Neural cell (in vitro differentiated cells): Measurements from ENCODE around the gene CABP1.

Source experiments
- EP300 ChIP-seq: fragments of 450-650 bp; conservative IDR thresholded peaks from 2 replicates; pipeline ENCODE4 v1.6.1; 2014; ENCODE audit warnings: antibody characterized with exemption, mild to moderate bottlenecking, moderate library complexity; ENCODE audit not compliant: poor library complexity, severe bottlenecking
- EZH2 ChIP-seq: fragments of 200-600, 300-800 bp; shearing (Covaris generic), sonication (generic); IDR thresholded peaks from 2 replicates; pipeline ENCODE4 v1.6.1; 2014; ENCODE audit warnings: antibody characterized with exemption, low read length, borderline replicate concordance, mild to moderate bottlenecking; ENCODE audit not compliant: insufficient read depth, poor library complexity, severe bottlenecking
- MXI1 ChIP-seq: fragments of 450-650 bp; conservative IDR thresholded peaks from 2 replicates; pipeline ENCODE4 v1.6.1; 2014; ENCODE audit warnings: antibody characterized with exemption, mild to moderate bottlenecking; ENCODE audit not compliant: poor library complexity, severe bottlenecking
- POLR2AphosphoS5 ChIP-seq: IDR thresholded peaks from 2 replicates; pipeline ENCODE4 v1.6.1; 2012
- SMC3 ChIP-seq: fragments of 450-650 bp; conservative IDR thresholded peaks from 2 replicates; pipeline ENCODE4 v1.6.1; 2014; ENCODE audit warnings: antibody characterized with exemption, mild to moderate bottlenecking, moderate library complexity; ENCODE audit not compliant: poor library complexity
- TF ChIP-seq, protein P1 (sequence below): IDR thresholded peaks from 2 replicates; pipeline ENCODE4 v1.6.1; 2012; ENCODE audit warnings: borderline replicate concordance
- TF ChIP-seq, protein P2 (sequence below): fragments of 450-650 bp; IDR thresholded peaks from 2 replicates; pipeline ENCODE4 v1.5.1; 2014; ENCODE audit warnings: antibody characterized with exemption, mild to moderate bottlenecking, moderate library complexity; ENCODE audit not compliant: poor library complexity, severe bottlenecking

- no peak for TF ChIP-seq POLR2AphosphoS5
- TF ChIP-seq, protein P1, sequence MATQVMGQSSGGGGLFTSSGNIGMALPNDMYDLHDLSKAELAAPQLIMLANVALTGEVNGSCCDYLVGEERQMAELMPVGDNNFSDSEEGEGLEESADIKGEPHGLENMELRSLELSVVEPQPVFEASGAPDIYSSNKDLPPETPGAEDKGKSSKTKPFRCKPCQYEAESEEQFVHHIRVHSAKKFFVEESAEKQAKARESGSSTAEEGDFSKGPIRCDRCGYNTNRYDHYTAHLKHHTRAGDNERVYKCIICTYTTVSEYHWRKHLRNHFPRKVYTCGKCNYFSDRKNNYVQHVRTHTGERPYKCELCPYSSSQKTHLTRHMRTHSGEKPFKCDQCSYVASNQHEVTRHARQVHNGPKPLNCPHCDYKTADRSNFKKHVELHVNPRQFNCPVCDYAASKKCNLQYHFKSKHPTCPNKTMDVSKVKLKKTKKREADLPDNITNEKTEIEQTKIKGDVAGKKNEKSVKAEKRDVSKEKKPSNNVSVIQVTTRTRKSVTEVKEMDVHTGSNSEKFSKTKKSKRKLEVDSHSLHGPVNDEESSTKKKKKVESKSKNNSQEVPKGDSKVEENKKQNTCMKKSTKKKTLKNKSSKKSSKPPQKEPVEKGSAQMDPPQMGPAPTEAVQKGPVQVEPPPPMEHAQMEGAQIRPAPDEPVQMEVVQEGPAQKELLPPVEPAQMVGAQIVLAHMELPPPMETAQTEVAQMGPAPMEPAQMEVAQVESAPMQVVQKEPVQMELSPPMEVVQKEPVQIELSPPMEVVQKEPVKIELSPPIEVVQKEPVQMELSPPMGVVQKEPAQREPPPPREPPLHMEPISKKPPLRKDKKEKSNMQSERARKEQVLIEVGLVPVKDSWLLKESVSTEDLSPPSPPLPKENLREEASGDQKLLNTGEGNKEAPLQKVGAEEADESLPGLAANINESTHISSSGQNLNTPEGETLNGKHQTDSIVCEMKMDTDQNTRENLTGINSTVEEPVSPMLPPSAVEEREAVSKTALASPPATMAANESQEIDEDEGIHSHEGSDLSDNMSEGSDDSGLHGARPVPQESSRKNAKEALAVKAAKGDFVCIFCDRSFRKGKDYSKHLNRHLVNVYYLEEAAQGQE: no peak
- TF ChIP-seq, protein P2, sequence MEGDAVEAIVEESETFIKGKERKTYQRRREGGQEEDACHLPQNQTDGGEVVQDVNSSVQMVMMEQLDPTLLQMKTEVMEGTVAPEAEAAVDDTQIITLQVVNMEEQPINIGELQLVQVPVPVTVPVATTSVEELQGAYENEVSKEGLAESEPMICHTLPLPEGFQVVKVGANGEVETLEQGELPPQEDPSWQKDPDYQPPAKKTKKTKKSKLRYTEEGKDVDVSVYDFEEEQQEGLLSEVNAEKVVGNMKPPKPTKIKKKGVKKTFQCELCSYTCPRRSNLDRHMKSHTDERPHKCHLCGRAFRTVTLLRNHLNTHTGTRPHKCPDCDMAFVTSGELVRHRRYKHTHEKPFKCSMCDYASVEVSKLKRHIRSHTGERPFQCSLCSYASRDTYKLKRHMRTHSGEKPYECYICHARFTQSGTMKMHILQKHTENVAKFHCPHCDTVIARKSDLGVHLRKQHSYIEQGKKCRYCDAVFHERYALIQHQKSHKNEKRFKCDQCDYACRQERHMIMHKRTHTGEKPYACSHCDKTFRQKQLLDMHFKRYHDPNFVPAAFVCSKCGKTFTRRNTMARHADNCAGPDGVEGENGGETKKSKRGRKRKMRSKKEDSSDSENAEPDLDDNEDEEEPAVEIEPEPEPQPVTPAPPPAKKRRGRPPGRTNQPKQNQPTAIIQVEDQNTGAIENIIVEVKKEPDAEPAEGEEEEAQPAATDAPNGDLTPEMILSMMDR: no peak
- TF ChIP-seq EZH2: no peak
- no peak for TF ChIP-seq MXI1
- no peak for TF ChIP-seq EP300
- TF ChIP-seq SMC3: no peak
Measured at GRCh38 chr12:120687578-120688289, 47.3 kb downstream of the CABP1 start.
